ENCODE measurements around the gene KLF5. TPM values are rescaled to one million over a fixed set of nuclear protein-coding genes. Genes with fewer than 3 reads are reported as not detected.
"Not testable (repeated sequence)": the region's sequence is repeated elsewhere in the genome, so short reads cannot be mapped to it uniquely, and the experiment has no call there.

Gene KLF5
- total and polyA plus RNA-seq, 2 of the 4 experiments (the other 2 are of a cell fraction), result 5.4 to 8.8 TPM

GRCh38 chr13:73045031-73045430 lies 13.8 kb upstream of the KLF5 start:
- no peak overlapping the region for H4K5ac ChIP-seq (ENCODE audit: low read depth, low read length)
- POLR2A ChIA-PET (ENCODE audit: unreplicated experiment), result no interaction called here
- H3K23ac ChIP-seq (ENCODE audit: low read depth, low read length), result no peak overlapping the region
- TF ChIP-seq RFX5 (IDR thresholded peaks at IDR 0.05; ENCODE audit: low read depth, low read length), result no peak
- no peak for TF ChIP-seq USF2 (IDR thresholded peaks at IDR 0.05; ENCODE audit: low read depth, low read length)
- H4K20me1 ChIP-seq (ENCODE audit: insufficient read depth, low read length), result no peaks in the 10 kb centered on the region
- CTCF ChIA-PET, result no interaction called here
- H3K14ac ChIP-seq (replicated peaks; ENCODE audit: low read depth, low read length), result no peak overlapping the region
- no peak overlapping the region for H2AK9ac ChIP-seq (replicated peaks; ENCODE audit: low read depth, low read length, poor library complexity)
- no peak for DNase-seq
- no peak overlapping the region for H3K4me3 ChIP-seq (ENCODE audit: insufficient read depth, low read depth, low read length)
- H2BK5ac ChIP-seq (ENCODE audit: low read depth, low read length, poor library complexity, severe bottlenecking), result no peak overlapping the region
- no peak overlapping the region for H3K4ac ChIP-seq (ENCODE audit: low read depth, low read length)
- H3K36me3 ChIP-seq (ENCODE audit: control insufficient read depth, insufficient read depth, low read length), result no peaks in the 10 kb centered on the region
- dilution Hi-C loops (cut with HindIII; ENCODE audit: low sequenced_read_pairs, unreplicated experiment), result no loop called here
- H4K8ac ChIP-seq (ENCODE audit: low read depth in 2 of 2, low read length in 2 of 2), result no peak overlapping the region
- ATAC-seq (ENCODE audit: low read depth), result no peak
- no peak overlapping the region for H4K91ac ChIP-seq (ENCODE audit: insufficient read depth, low read depth, low read length)
- no peak overlapping the region for H2BK15ac ChIP-seq (ENCODE audit: low read depth, low read length)
- H3K79me1 ChIP-seq (ENCODE audit: low read depth in 1 of 2, low read length in 2 of 2), result no peaks in the 10 kb centered on the region
- H3K27ac ChIP-seq (ENCODE audit: insufficient read depth, low read length), result no peak overlapping the region
- H2AK5ac ChIP-seq (ENCODE audit: low read depth, low read length), result no peak overlapping the region
- no peak overlapping the region for H3K9ac ChIP-seq (ENCODE audit: low read depth, low read length)
- no peak overlapping the region for H2BK20ac ChIP-seq (ENCODE audit: low read depth, low read length)
- BruUV-seq (replicated peaks), result no TSS peak
- intact Hi-C loops (cut with micrococcal nuclease), result no loop called here
- H3K9me1 ChIP-seq (ENCODE audit: insufficient read depth, low read length), result no peaks in the 10 kb centered on the region
- H2BK120ac ChIP-seq (ENCODE audit: low read depth, low read length), result no peak overlapping the region
- H3K4me1 ChIP-seq (ENCODE audit: control insufficient read depth, insufficient read depth, low read length), result no peaks in the 10 kb centered on the region
- no peaks in the 10 kb centered on the region for H3K27me3 ChIP-seq (ENCODE audit: control insufficient read depth, insufficient read depth, low read length)
- no CpG with 5 or more reads among the region's 6 CpGs for WGBS, 2 experiments (ENCODE audit: extremely low coverage in 2 of 2, insufficient read length in 1 of 2)
- no peaks in the 10 kb centered on the region for H3K9me3 ChIP-seq (ENCODE audit: control insufficient read depth, insufficient read depth, low read length)
- no peak overlapping the region for H3K4me2 ChIP-seq (ENCODE audit: low read depth, low read length)
- no peak overlapping the region for H2AFZ ChIP-seq (replicated peaks; ENCODE audit: low read length, poor library complexity)
- in situ Hi-C loops (cut with MboI; ENCODE audit: low sequenced_read_pairs), result no loop called here
- no peak overlapping the region for H3K18ac ChIP-seq (ENCODE audit: low read depth, low read length)
- no peak overlapping the region for H3K56ac ChIP-seq (ENCODE audit: extremely low read depth, insufficient read depth, low read length)

GRCh38 chr13:73048615-73049014 lies 10.2 kb upstream of the KLF5 start:
- H3K14ac ChIP-seq (replicated peaks; ENCODE audit: low read depth, low read length); H2BK120ac ChIP-seq (ENCODE audit: low read depth, low read length); H2AK5ac ChIP-seq (ENCODE audit: low read depth, low read length); H2BK20ac ChIP-seq (ENCODE audit: low read depth, low read length); H2AFZ ChIP-seq (replicated peaks; ENCODE audit: low read length, poor library complexity); H3K9ac ChIP-seq (ENCODE audit: low read depth, low read length); H3K23ac ChIP-seq (ENCODE audit: low read depth, low read length); H3K4ac ChIP-seq (ENCODE audit: low read depth, low read length); H3K4me2 ChIP-seq (ENCODE audit: low read depth, low read length); H4K5ac ChIP-seq (ENCODE audit: low read depth, low read length); H3K36me3 ChIP-seq (ENCODE audit: control insufficient read depth, insufficient read depth, low read length); H3K27ac ChIP-seq (ENCODE audit: insufficient read depth, low read length); H4K8ac ChIP-seq (ENCODE audit: low read depth in 2 of 2, low read length in 2 of 2); dilution Hi-C loops (cut with HindIII; ENCODE audit: low sequenced_read_pairs, unreplicated experiment); intact Hi-C loops (cut with micrococcal nuclease); H2BK15ac ChIP-seq (ENCODE audit: low read depth, low read length); H4K20me1 ChIP-seq (ENCODE audit: insufficient read depth, low read length); H4K91ac ChIP-seq (ENCODE audit: insufficient read depth, low read depth, low read length); ATAC-seq (ENCODE audit: low read depth); in situ Hi-C loops (cut with MboI; ENCODE audit: low sequenced_read_pairs); H3K27me3 ChIP-seq (ENCODE audit: control insufficient read depth, insufficient read depth, low read length); H3K9me1 ChIP-seq (ENCODE audit: insufficient read depth, low read length); H3K18ac ChIP-seq (ENCODE audit: low read depth, low read length); H3K79me1 ChIP-seq (ENCODE audit: low read depth in 1 of 2, low read length in 2 of 2); H3K4me1 ChIP-seq (ENCODE audit: control insufficient read depth, insufficient read depth, low read length); H2BK5ac ChIP-seq (ENCODE audit: low read depth, low read length, poor library complexity, severe bottlenecking); H2AK9ac ChIP-seq (replicated peaks; ENCODE audit: low read depth, low read length, poor library complexity); POLR2A ChIA-PET (ENCODE audit: unreplicated experiment); BruUV-seq (replicated peaks); H3K4me3 ChIP-seq (ENCODE audit: insufficient read depth, low read depth, low read length); H3K56ac ChIP-seq (ENCODE audit: extremely low read depth, insufficient read depth, low read length); DNase-seq; H3K9me3 ChIP-seq (ENCODE audit: control insufficient read depth, insufficient read depth, low read length): not testable (repeated sequence)
- CTCF ChIA-PET, result interaction anchor here (0.6 kb wide), 1 partner anchor 178 kb away, joined by 3 read pairs; no protein-coding TSS in a partner anchor
- whole genome bisulfite sequencing, 2 experiments (ENCODE audit: extremely low coverage in 2 of 2, insufficient read length in 1 of 2), result no CpG with 5 or more reads among the region's 2 CpGs
